Uterus (tissue), 4 donors: ENCODE results near the gene USH1G. TPM values are rescaled to one million over a fixed set of nuclear protein-coding genes. Genes with fewer than 3 reads are reported as not detected.
"Not testable (repeated sequence)": the region's sequence is repeated elsewhere in the genome, so short reads cannot be mapped to it uniquely, and the experiment has no call there.

Experiments
- DNase-seq, 2 donors: peaks; one replicate each; pipeline ENCODE4 v3.0.0-alpha.2; 2019 to 2020
- H3K27ac ChIP-seq, 2 donors: fragments of 200-600 bp; sonication (generic); 1 replicate in 1 of 2; 2 replicates in 1 of 2; pipeline ENCODE4 v1.5.1; 2016 to 2018
- H3K27me3 ChIP-seq, 2 donors: fragments of 200-600 bp; sonication (generic); one replicate each; pipeline ENCODE4 v1.5.1; 2018 to 2019; ENCODE audit warnings: control low read depth in 1 of 2
- H3K36me3 ChIP-seq, 2 donors: fragments of 200-600 bp; sonication (generic); one replicate each; pipeline ENCODE4 v1.5.1; 2019; ENCODE audit warnings: control low read depth in 1 of 2
- H3K4me1 ChIP-seq, 2 donors: fragments of 200-600 bp; sonication (generic); one replicate each; pipeline ENCODE4 v1.5.1; 2018 to 2019; ENCODE audit warnings: control low read depth in 1 of 2
- H3K4me3 ChIP-seq, 2 donors: fragments of 200-600 bp; sonication (generic); 1 replicate in 1 of 2; 2 replicates in 1 of 2; pipeline ENCODE4 v1.5.1; 2018 to 2019; ENCODE audit warnings: mild to moderate bottlenecking in 1 of 2
- H3K9me3 ChIP-seq, 2 donors: fragments of 200-600 bp; sonication (generic); one replicate each; pipeline ENCODE4 v1.5.1; 2019; ENCODE audit warnings: control low read depth in 1 of 2
- CTCF ChIP-seq, 4 experiments: fragments of 200-600 bp in 2 of 4; fragments of 450-650 bp in 2 of 4; sonication (generic) in 2 of 4; IDR thresholded peaks; one replicate each; pipeline ENCODE4 v1.5.1; 2016 to 2019; ENCODE audit warnings: antibody characterized with exemption in 4 of 4, mild to moderate bottlenecking in 2 of 4, moderate library complexity in 1 of 4
- POLR2A ChIP-seq, 2 donors: fragments of 450-650 bp; IDR thresholded peaks; one replicate each; pipeline ENCODE4 v1.6.1; 2016; ENCODE audit warnings: antibody characterized with exemption in 2 of 2, mild to moderate bottlenecking in 1 of 2, moderate library complexity in 1 of 2
- intact Hi-C: fragments of 100-400 bp; cut with DNase I; formaldehyde crosslinking; loops from one replicate; pipeline ENCODE4 v1.15.1; 2023; ENCODE audit warnings: low total_unique reads
- total RNA-seq, 4 donors: library from RNA; depleted of rRNA in 3 of 4; stranded (reverse); fragments of >200 nt in 3 of 4; gene quantifications; one replicate each; pipeline versions ENCODE4 v1.1.0 to v1.2.4, GENCODE V29; 2014 to 2023
- donor health status: DM: yes; HTN: yes; CAD: no.

Gene USH1G
- total RNA-seq, 4 donors from 2014 or later, result 1.5 to 6.1 TPM; not detected in 2

GRCh38 chr17:74917430-74917829 is 5.6 kb downstream of the USH1G start:
- H3K9me3 ChIP-seq, result no peaks in the 10 kb centered on the region
- H3K27me3 ChIP-seq, result no peaks in the 10 kb centered on the region
- H3K27ac ChIP-seq, result no peak overlapping the region
- TF ChIP-seq CTCF (IDR thresholded peaks at IDR 0.05) (no peak), POLR2A (IDR thresholded peaks at IDR 0.05) (no peak)
- no peaks in the 10 kb centered on the region for H3K4me1 ChIP-seq
- intact Hi-C loops, result no loop called here
- no peaks in the 10 kb centered on the region for H3K36me3 ChIP-seq
- no peak for DNase-seq
- H3K4me3 ChIP-seq, result no peak overlapping the region

DNA sequence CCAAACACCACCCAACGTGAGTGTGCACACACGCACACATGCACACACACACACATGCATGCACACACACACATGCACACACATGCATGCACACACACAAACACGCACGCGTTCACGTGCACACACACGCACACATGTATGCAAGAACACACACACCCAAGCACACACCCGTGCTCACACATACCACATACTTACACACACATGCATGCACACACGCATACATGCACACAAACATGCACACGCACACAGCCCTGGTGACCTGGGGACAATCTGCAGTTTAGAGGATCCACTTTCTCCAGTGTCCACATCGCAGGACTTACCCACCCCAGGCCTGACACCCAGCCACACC is 6.2 kb downstream of the USH1G start:
- Histone ChIP-seq H3K27ac (no peak overlapping the region), H3K4me1 (no peaks in the 10 kb centered on the region), H3K27me3 (no peaks in the 10 kb centered on the region), H3K4me3 (no peak overlapping the region), H3K9me3 (no peaks in the 10 kb centered on the region), H3K36me3 (no peaks in the 10 kb centered on the region)
- intact Hi-C loops, result no loop called here
- no peak for DNase-seq
- no peak for TF ChIP-seq CTCF (IDR thresholded peaks at IDR 0.05)
- no peak for TF ChIP-seq POLR2A (IDR thresholded peaks at IDR 0.05)

GRCh38 chr17:74916136-74916850 is 6.8 kb downstream of the USH1G start:
- intact Hi-C loops, result no loop called here
- no peak for DNase-seq
- Histone ChIP-seq H3K36me3 (no peaks in the 10 kb centered on the region), H3K27me3 (no peaks in the 10 kb centered on the region), H3K27ac (no peak overlapping the region), H3K4me1 (no peaks in the 10 kb centered on the region), H3K4me3 (no peak overlapping the region), H3K9me3 (no peaks in the 10 kb centered on the region)
- TF ChIP-seq POLR2A (IDR thresholded peaks at IDR 0.05) (no peak), CTCF (IDR thresholded peaks at IDR 0.05) (no peak)

DNA sequence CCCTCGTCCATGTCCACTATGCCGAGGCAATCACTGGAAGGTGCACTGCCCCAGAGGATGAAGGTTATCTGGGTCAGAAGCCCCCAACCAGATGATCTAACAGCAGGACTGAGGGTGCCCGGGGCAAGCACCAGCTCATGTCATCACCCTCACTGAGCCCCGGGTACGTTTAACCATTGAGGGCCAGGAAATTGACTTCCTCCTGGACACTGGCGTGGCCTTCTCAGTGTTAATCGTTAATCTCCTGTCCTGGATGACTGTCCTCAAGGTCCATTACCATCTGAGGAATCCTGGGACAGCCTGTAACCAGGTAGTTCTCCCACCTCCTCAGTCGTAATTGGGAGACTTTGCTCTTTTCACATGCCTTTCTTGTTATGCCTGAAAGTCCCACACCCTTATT is 11.6 kb downstream of the USH1G start:
- H3K27ac ChIP-seq, intact Hi-C loops, H3K27me3 ChIP-seq, H3K4me3 ChIP-seq, H3K36me3 ChIP-seq, H3K9me3 ChIP-seq, DNase-seq, H3K4me1 ChIP-seq: not testable (repeated sequence)

DNA sequence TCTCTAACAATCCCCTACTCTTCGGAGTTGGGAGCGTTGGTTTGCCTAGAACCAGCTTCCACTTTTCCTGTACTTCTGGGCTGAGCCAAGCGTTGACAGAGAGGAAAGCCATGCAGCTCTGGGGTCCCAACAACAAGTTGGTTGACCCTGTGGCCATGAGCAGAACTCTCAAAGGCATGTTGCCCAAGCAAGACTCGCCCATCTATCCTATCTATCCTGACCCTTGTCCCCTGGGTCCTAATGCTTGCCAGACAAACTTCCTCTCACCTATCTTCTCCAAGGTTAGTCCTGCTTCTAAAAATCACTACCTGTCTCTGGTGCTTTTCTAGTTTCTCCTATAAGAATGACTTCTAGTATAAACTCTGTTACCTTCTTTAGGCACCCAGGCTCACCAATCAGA is 14.0 kb downstream of the USH1G start:
- DNase-seq, H3K36me3 ChIP-seq, H3K4me3 ChIP-seq, H3K27me3 ChIP-seq, H3K27ac ChIP-seq, H3K9me3 ChIP-seq, H3K4me1 ChIP-seq, intact Hi-C loops: not testable (repeated sequence)

GRCh38 chr17:74907012-74907411 is 16.0 kb downstream of the USH1G start:
- Histone ChIP-seq H3K4me1 (no peaks in the 10 kb centered on the region), H3K4me3 (no peak overlapping the region), H3K9me3 (no peaks in the 10 kb centered on the region), H3K27me3 (peaks cover 0 to 5% of the 10 kb centered on the region in 2 donors), H3K27ac (no peak overlapping the region), H3K36me3 (no peaks in the 10 kb centered on the region)
- no peak for TF ChIP-seq CTCF (IDR thresholded peaks at IDR 0.05)
- TF ChIP-seq POLR2A (IDR thresholded peaks at IDR 0.05), result no peak
- no peak for DNase-seq
- intact Hi-C loops, result no loop called here

DNA sequence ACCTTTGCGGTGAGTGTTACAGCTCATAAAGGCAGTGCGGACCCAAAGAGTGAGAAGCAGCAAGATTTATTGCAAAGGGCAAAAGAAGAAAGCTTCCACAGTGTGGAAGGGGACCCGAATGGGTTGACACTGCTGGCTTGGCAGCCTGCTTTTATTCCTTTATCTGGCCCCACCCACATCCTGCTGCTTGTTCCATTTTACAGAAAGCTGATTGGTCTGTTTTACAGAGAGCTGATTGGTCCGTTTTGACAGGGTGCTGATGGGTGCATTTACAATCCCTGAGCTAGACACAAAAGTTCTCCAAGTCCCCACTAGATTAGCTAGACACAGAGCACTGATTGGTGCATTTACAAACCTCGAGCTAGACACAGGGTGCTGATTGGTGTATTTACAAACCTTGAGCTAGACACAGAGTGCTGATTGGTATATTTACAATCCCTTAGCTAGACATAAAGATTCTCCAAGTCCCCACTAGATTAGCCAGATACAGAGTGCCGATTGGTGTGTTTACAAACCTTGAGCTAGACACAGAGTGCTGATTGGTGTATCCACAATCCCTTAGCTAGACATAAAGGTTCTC is 16.8 kb downstream of the USH1G start:
- H3K27me3 ChIP-seq, DNase-seq, H3K36me3 ChIP-seq, H3K27ac ChIP-seq, H3K4me3 ChIP-seq, H3K9me3 ChIP-seq, H3K4me1 ChIP-seq, intact Hi-C loops: not testable (repeated sequence)
